HepG2 (cell line): Measurements from ENCODE around the gene TUBB. TPM values are rescaled to one million over a fixed set of nuclear protein-coding genes. Genes with fewer than 3 reads are reported as not detected.
A peak's percentile ranks its signal among the peaks of the same experiment; 100 is the strongest.

ENCODE experiments used
- CBX2 ChIP-seq, 2 experiments: fragments of 200-600 bp in 1 of 2; sonication (generic); formaldehyde crosslinking in 1 of 2; IDR thresholded peaks; 2 replicates each; pipeline versions ENCODE4 v1.7.0 to v1.8.1; 2018 to 2022; ENCODE audit warnings: low read depth in 2 of 2, low read length in 1 of 2, mild to moderate bottlenecking in 1 of 2, missing genetic modification reagents in 1 of 2
- ELF4 ChIP-seq: sonication (generic); formaldehyde crosslinking; IDR thresholded peaks from 2 replicates; pipeline ENCODE4 v1.5.0; 2020; ENCODE audit warnings: missing genetic modification reagents, mild to moderate bottlenecking, moderate library complexity, borderline replicate concordance
- GABPA ChIP-seq, 2 experiments: IDR thresholded peaks; 2 replicates each; pipeline ENCODE4 v1.6.1; 2011 to 2016; ENCODE audit warnings: low read depth in 2 of 2, low read length in 1 of 2, missing biosample characterization in 1 of 2, missing genetic modification characterization in 1 of 2
- NFE2 ChIP-seq: sonication (generic); formaldehyde crosslinking; IDR thresholded peaks from 2 replicates; pipeline ENCODE4 v1.4.0; 2020; ENCODE audit warnings: missing genetic modification reagents
- NKX3-1 ChIP-seq: sonication (generic); formaldehyde crosslinking; IDR thresholded peaks from 2 replicates; pipeline ENCODE4 v1.5.0; 2020; ENCODE audit warnings: missing genetic modification reagents
- NRL ChIP-seq: sonication (generic); formaldehyde crosslinking; IDR thresholded peaks from 2 replicates; pipeline ENCODE4 v1.5.0; 2020; ENCODE audit warnings: missing genetic modification reagents, mild to moderate bottlenecking, moderate library complexity, borderline replicate concordance
- RBFOX2 ChIP-seq: fragments of 200-400 bp; formaldehyde crosslinking; IDR thresholded peaks from 2 replicates; pipeline ENCODE4 v1.6.1; 2017; ENCODE audit warnings: low read depth, mild to moderate bottlenecking, low read length
- TOE1 ChIP-seq: sonication (generic); formaldehyde crosslinking; IDR thresholded peaks from 2 replicates; pipeline ENCODE4 v1.4.0; 2020; ENCODE audit warnings: mild to moderate bottlenecking, missing genetic modification reagents
- ZBTB3 ChIP-seq: sonication (generic); formaldehyde crosslinking; IDR thresholded peaks from 2 replicates; pipeline ENCODE4 v1.4.0; 2020; ENCODE audit warnings: low read depth, mild to moderate bottlenecking, moderate library complexity, missing genetic modification reagents, borderline replicate concordance
- ZMYM3 ChIP-seq: sonication (generic); formaldehyde crosslinking; IDR thresholded peaks from 2 replicates; pipeline ENCODE4 v1.5.1; 2020; ENCODE audit warnings: mild to moderate bottlenecking, missing genetic modification reagents
- ZNF12 ChIP-seq: sonication (generic); formaldehyde crosslinking; IDR thresholded peaks from 2 replicates; pipeline ENCODE4 v1.5.0; 2020; ENCODE audit warnings: missing genetic modification reagents
- ZNF335 ChIP-seq: sonication (generic); formaldehyde crosslinking; IDR thresholded peaks from 2 replicates; pipeline ENCODE4 v1.4.0; 2020; ENCODE audit warnings: missing genetic modification reagents
- ZNF382 ChIP-seq: sonication (generic); formaldehyde crosslinking; IDR thresholded peaks from 2 replicates; pipeline ENCODE4 v1.5.0; 2020; ENCODE audit warnings: missing genetic modification reagents, mild to moderate bottlenecking, borderline replicate concordance
- polyA plus RNA-seq, 8 experiments: library from polyadenylated mRNA; depleted of rRNA in 3 of 8; stranded (reverse) in 7 of 8; unstranded in 1 of 8; fragments of >200 nt; fragmentation: Illumina TruSeq in 4 of 8; extraction: Trizol in 4 of 8; gene quantifications; 2 replicates each; pipeline versions ENCODE4 v1.2.1 to v1.2.3, GENCODE V29; 2011 to 2016; ENCODE audit warnings: low read depth in 4 of 8, missing spikeins in 1 of 8, mixed read lengths in 1 of 8; ENCODE audit not compliant: insufficient read depth in 1 of 8
- total RNA-seq, 5 experiments: library from RNA; depleted of rRNA; stranded (reverse); fragments of >200 nt; fragmentation: Illumina TruSeq; extraction: Trizol; gene quantifications; 2 replicates each; pipeline ENCODE4 v1.2.3, GENCODE V29; 2016; ENCODE audit warnings: low read depth in 1 of 5
- TF ChIP-seq, protein P1 (sequence below): IDR thresholded peaks from 2 replicates; pipeline ENCODE4 v1.6.1; 2016; ENCODE audit warnings: mild to moderate bottlenecking, missing biosample characterization, missing genetic modification reagents
- TF ChIP-seq, protein P2 (sequence below): sonication (generic); formaldehyde crosslinking; IDR thresholded peaks from 2 replicates; pipeline ENCODE4 v1.4.0; 2020; ENCODE audit warnings: missing genetic modification reagents
- TF ChIP-seq, protein P3 (sequence below), 2 experiments: IDR thresholded peaks; 2 replicates each; pipeline ENCODE4 v1.6.1; 2011 to 2012; ENCODE audit warnings: low read length in 2 of 2, borderline replicate concordance in 1 of 2, low read depth in 1 of 2, mild to moderate bottlenecking in 1 of 2, moderate library complexity in 1 of 2
- TF ChIP-seq, protein P4 (sequence below), 2 experiments: sonication (generic) in 1 of 2; formaldehyde crosslinking in 1 of 2; IDR thresholded peaks; 2 replicates each; pipeline versions ENCODE4 v1.4.0 to v1.6.1; 2018 to 2020; ENCODE audit warnings: missing genetic modification reagents in 2 of 2, borderline replicate concordance in 1 of 2, low read depth in 1 of 2, mild to moderate bottlenecking in 1 of 2, missing biosample characterization in 1 of 2
- TF ChIP-seq, protein P5 (sequence below): sonication (generic); formaldehyde crosslinking; IDR thresholded peaks from 2 replicates; pipeline ENCODE4 v1.9.0; 2021; ENCODE audit warnings: missing genetic modification reagents, mild to moderate bottlenecking, borderline replicate concordance

Gene TUBB
- total and polyA plus RNA-seq, 2 of the 13 experiments (the other 11 are each of a cell fraction or from before 2014, with no cell fraction given) = 911 to 1,163 TPM

DNA sequence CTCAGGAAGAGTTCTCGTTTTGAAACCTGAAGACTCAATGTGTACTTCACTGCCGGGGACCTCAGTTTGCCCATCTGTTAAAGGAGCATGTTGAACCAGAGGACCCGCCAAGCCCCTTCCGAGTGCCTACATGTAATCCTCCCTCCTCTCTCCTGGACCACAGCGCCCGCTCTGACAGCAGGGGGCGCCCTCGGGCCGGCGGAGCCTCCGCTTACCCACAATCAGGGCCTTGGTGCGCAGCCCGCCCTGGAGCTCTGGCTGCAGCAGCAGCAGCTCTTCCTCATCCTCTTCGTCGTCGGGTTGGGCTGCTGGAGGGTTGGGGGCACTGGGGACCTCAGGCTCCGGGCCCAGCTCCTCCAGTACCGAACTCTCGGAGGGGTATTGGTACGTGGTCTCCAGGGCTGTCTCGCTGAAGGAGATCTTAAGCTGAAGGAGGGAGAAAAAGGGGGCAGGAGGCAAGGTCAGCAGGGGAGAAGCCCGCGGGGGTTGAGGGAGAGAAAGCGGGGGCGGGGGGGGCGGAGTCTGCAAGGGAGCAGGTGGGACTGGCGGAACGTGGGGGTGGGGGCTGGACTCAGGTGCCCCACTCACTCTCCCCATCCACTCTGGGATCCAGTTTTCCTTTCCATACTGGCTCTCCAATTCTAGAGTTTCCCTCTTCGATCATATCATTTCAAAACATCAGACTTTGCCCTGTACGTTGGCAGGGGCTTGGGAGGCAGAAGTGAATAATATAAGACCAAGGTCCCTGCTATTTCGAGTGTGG lies 41.0 kb upstream of the TUBB start (continued):
- TF ChIP-seq CBX2 (IDR thresholded peaks at IDR 0.05; ENCODE audit: low read depth, low read length) (no peak), CBX2 (CRISPR knock-in tag; IDR thresholded peaks at IDR 0.05; ENCODE audit: low read depth) (no peak), ZNF382 (CRISPR knock-in tag) (no peak), ZMYM3 (CRISPR knock-in tag) (peak; percentile 80), GABPA (IDR thresholded peaks at IDR 0.05; ENCODE audit: low read depth, low read length) (no peak), GABPA (CRISPR knock-in tag; IDR thresholded peaks at IDR 0.05; ENCODE audit: low read depth) (no peak), NKX3-1 (CRISPR knock-in tag) (no peak), ZNF12 (CRISPR knock-in tag) (peak; percentile 54; the same call in 1 of the 2 replicates), TOE1 (no peak), ZBTB3 (0 out of 2 replicates have a peak, but pooled peaks have one; percentile 29), NFE2 (CRISPR knock-in tag) (no peak), NRL (CRISPR knock-in tag) (peak; percentile 78; the same call in 1 of the 2 replicates), RBFOX2 (no peak), ELF4 (CRISPR knock-in tag) (no peak), ZNF335 (CRISPR knock-in tag) (no peak)
- TF ChIP-seq, protein P1, sequence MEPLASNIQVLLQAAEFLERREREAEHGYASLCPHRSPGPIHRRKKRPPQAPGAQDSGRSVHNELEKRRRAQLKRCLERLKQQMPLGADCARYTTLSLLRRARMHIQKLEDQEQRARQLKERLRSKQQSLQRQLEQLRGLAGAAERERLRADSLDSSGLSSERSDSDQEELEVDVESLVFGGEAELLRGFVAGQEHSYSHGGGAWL (CRISPR knock-in tag) = no peak
- TF ChIP-seq, protein P2, sequence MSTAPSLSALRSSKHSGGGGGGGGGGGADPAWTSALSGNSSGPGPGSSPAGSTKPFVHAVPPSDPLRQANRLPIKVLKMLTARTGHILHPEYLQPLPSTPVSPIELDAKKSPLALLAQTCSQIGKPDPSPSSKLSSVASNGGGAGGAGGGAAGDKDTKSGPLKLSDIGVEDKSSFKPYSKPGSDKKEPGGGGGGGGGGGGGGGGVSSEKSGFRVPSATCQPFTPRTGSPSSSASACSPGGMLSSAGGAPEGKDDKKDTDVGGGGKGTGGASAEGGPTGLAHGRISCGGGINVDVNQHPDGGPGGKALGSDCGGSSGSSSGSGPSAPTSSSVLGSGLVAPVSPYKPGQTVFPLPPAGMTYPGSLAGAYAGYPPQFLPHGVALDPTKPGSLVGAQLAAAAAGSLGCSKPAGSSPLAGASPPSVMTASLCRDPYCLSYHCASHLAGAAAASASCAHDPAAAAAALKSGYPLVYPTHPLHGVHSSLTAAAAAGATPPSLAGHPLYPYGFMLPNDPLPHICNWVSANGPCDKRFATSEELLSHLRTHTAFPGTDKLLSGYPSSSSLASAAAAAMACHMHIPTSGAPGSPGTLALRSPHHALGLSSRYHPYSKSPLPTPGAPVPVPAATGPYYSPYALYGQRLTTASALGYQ (CRISPR knock-in tag) = no peak
- TF ChIP-seq, protein P3, sequence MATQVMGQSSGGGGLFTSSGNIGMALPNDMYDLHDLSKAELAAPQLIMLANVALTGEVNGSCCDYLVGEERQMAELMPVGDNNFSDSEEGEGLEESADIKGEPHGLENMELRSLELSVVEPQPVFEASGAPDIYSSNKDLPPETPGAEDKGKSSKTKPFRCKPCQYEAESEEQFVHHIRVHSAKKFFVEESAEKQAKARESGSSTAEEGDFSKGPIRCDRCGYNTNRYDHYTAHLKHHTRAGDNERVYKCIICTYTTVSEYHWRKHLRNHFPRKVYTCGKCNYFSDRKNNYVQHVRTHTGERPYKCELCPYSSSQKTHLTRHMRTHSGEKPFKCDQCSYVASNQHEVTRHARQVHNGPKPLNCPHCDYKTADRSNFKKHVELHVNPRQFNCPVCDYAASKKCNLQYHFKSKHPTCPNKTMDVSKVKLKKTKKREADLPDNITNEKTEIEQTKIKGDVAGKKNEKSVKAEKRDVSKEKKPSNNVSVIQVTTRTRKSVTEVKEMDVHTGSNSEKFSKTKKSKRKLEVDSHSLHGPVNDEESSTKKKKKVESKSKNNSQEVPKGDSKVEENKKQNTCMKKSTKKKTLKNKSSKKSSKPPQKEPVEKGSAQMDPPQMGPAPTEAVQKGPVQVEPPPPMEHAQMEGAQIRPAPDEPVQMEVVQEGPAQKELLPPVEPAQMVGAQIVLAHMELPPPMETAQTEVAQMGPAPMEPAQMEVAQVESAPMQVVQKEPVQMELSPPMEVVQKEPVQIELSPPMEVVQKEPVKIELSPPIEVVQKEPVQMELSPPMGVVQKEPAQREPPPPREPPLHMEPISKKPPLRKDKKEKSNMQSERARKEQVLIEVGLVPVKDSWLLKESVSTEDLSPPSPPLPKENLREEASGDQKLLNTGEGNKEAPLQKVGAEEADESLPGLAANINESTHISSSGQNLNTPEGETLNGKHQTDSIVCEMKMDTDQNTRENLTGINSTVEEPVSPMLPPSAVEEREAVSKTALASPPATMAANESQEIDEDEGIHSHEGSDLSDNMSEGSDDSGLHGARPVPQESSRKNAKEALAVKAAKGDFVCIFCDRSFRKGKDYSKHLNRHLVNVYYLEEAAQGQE (IDR thresholded peaks at IDR 0.05; ENCODE audit: borderline replicate concordance in 1 of 2, low read depth in 1 of 2, low read length in 2 of 2) = no peak
- TF ChIP-seq, protein P4, sequence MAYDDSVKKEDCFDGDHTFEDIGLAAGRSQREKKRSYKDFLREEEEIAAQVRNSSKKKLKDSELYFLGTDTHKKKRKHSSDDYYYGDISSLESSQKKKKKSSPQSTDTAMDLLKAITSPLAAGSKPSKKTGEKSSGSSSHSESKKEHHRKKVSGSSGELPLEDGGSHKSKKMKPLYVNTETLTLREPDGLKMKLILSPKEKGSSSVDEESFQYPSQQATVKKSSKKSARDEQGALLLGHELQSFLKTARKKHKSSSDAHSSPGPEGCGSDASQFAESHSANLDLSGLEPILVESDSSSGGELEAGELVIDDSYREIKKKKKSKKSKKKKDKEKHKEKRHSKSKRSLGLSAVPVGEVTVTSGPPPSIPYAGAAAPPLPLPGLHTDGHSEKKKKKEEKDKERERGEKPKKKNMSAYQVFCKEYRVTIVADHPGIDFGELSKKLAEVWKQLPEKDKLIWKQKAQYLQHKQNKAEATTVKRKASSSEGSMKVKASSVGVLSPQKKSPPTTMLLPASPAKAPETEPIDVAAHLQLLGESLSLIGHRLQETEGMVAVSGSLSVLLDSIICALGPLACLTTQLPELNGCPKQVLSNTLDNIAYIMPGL (CRISPR knock-in tag; IDR thresholded peaks at IDR 0.05; ENCODE audit: borderline replicate concordance in 1 of 2, low read depth in 1 of 2) = peak; percentile 92 to 96
- TF ChIP-seq, protein P5, sequence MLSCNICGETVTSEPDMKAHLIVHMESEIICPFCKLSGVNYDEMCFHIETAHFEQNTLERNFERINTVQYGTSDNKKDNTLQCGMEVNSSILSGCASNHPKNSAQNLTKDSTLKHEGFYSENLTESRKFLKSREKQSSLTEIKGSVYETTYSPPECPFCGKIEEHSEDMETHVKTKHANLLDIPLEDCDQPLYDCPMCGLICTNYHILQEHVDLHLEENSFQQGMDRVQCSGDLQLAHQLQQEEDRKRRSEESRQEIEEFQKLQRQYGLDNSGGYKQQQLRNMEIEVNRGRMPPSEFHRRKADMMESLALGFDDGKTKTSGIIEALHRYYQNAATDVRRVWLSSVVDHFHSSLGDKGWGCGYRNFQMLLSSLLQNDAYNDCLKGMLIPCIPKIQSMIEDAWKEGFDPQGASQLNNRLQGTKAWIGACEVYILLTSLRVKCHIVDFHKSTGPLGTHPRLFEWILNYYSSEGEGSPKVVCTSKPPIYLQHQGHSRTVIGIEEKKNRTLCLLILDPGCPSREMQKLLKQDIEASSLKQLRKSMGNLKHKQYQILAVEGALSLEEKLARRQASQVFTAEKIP = no peak
